ENCODE results near the gene NFKBIB.
"Not testable (repeated sequence)": the region's sequence is repeated elsewhere in the genome, so short reads cannot be mapped to it uniquely, and the experiment has no call there.

Gene NFKBIB, protein sequence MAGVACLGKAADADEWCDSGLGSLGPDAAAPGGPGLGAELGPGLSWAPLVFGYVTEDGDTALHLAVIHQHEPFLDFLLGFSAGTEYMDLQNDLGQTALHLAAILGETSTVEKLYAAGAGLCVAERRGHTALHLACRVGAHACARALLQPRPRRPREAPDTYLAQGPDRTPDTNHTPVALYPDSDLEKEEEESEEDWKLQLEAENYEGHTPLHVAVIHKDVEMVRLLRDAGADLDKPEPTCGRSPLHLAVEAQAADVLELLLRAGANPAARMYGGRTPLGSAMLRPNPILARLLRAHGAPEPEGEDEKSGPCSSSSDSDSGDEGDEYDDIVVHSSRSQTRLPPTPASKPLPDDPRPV

DNA sequence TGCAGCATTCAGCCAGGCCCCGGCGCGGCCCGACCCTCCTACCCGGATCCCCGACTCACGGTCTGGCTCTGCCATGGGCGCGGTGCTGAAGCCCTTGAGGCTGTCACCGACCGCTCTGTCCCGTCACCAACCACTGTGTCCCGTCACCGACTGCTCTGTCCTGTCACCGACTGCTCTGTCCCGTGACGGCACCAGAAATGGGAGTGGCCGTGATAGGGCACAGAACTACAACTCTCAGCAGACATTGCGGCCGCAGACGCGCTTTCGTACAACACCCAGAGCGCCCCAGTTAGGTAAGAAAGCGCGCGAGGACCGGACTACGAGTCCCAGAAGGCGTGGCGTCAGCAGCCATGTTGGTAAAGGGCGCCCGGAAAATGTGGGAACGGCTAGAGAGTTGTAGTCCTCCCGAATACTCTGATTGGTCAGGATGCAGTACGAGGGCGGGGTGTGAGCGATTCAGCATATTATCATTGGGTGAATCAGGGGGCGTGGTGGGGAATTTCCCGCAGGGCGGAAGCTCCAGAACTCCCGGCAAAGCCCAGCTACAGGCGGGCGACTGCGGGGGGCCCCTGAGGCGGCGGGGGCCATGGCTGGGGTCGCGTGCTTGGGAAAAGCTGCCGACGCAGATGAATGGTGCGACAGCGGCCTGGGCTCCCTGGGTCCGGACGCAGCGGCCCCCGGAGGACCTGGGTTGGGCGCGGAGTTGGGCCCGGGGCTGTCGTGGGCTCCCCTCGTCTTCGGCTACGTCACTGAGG is at the start of gene NFKBIB, which contains the start of gene SIRT2:
TSS of gene NFKBIB (plus strand) at position 523 of the 755 bp plus-strand sequence. CDS start at position 587, 64 bp downstream.
TSS of gene SIRT2 (minus strand) at position 172 of the 755 bp plus-strand sequence. CDS start at position 75, 97 bp downstream.
- peak; percentile 93 to 99 for DNase-seq (ENCODE audit: low read depth in 1 of 2, low spot score in 1 of 2)

DNA sequence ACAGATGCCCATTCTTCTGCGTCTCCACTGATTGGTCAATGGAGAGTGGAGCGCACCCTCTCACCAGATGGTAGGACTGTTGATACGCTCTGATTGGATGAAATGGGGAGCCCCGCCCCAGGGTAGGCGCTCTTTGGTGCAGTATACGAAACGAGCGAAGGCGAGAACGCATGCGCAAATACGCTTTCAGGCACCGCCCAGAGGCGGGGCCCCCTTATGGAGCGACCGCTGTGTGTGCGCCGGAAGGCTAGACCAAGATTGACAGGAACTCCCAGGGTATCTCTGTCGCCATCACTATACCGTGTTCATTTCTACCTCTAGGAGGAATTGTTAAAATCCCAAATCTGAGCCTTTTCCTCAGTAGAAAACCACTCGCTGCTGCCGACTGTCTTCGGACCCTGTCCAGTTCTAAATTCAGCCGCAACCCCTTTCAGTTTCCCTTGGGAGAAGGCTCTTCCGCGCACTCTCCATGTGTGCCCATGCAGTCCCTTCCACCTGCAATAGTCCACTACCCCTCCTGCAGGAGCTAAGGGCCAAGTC is 49.3 kb upstream of the NFKBIB start:
- DNase-seq (ENCODE audit: low read depth in 1 of 2, low spot score in 1 of 2): no peak

DNA sequence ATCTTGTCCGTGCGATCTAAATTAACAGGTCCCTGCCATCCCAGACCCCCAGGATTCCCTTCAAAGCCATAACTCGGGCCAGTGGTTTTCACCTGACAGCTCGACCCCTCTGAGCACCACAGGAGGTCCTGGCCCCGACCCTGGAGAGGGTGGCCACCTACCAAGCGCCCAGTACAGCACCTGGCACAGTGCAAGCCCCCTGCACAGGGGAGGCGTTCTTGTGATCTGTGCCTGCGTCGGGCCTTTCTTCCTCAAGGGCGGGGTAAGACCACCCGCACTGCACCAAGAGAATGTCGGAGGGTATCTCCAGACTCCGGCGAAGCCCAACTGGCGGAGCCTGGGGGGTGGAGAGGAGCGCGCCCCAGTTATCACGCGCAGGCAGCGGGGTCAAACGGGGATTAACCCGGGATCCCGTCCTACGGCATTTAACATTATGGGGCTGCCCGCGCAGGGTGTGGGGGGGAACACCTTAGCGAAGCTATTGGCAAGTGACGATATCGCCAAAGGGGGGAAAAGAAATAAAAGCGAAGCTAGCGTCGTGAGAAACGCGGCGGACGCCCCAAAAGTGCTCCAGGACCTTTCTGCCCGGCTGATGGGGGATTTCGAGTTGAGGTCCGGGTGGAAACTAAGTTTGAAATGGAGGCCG is 48.7 kb upstream of the NFKBIB start:
- peak in 1 of 2 donors; percentile 30 for DNase-seq (ENCODE audit: low read depth in 1 of 2, low spot score in 1 of 2)

DNA sequence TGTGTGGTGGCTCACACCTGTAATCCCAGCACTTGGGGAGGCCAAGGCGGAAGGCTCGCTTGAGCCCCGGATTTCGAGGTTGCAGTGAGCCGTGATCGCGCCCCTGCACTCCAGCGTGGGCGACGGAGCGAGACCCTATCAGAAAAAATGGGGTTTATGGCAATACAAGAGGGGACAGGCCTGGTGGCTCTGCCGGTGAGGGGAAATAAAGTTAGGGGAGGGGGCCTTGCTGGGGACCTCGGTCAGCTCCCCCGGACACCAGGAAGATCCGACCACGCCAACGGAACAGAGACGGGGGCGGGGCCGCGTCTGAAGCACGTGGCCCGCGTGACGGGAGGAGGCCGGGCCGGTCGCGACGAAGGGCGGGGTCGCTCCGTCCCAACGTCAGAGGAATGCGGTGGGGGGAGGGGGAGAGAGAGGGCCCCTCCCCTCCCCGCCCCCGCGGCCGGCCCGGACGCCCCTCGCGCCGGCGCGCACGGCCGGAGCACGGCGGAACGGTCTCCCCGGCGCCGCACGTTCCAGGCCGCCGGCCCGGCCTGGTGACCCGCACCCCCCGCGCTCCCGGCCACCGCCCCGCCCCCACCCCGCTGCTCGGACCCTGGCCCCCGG is 48.0 kb upstream of the NFKBIB start:
- peak; percentile 76 to 89 for DNase-seq (ENCODE audit: low read depth in 1 of 2, low spot score in 1 of 2)

DNA sequence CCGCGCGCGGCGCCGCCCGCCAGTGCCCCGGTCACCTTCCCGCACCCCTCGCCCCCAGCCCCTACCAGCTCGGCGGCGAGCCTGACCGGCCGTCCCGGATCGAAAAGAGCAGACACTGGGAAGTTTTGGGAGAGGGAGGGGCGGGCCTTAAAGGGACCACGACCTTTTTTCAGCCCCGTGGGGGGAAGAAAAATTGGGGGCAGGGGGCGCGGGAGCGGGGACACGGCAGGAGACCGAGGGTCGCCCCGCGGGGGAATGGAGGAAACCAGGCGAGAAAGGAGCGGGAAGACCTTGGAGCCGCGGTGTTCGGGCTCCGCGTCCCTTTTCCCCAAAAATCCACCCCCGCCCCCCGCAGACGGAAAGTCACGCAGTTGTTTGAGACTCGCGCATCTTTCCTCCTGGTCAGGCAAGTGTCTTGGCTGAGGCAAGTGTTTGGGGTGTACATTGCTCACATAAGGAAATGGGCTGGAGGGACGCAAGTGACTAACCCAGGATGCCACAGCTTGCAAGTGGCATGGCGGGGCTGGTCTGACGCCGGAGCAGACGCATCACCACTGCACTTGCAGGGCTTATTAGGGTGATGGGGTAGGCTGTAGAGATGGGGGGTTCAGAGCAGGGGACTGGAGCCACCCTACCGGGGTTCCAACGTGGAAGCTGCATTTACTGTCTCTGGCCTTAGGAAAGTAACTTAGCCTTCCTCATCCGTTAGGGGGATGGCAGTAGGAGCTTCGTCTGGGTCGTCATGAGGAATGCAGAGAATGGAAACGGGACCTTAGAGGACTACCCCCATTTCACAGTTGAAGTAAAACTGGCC is 47.3 kb upstream of the NFKBIB start:
- peak in 1 of 2 donors; percentile 54 for DNase-seq (ENCODE audit: low read depth in 1 of 2, low spot score in 1 of 2)

DNA sequence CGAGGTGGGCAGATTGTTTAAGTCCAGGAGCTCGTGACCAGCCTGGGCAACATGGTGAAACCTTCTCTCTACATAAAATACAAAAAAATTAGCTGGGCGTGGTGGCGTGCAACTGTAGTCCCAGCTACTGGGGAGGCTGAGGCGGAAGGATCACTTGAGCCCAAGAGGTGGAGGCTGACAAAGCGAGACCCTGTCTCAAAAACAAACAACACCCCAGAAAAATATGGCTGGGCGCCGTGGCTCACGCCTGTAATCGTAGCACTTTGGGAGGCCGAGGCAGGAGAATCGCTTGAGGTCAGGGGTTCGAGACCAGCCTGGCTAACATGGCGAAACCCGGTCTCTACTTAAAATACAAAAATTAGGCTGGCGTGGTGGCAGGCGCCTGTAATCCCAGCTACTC is 46.6 kb upstream of the NFKBIB start:
- DNase-seq (ENCODE audit: low read depth in 1 of 2, low spot score in 1 of 2): no peak

DNA sequence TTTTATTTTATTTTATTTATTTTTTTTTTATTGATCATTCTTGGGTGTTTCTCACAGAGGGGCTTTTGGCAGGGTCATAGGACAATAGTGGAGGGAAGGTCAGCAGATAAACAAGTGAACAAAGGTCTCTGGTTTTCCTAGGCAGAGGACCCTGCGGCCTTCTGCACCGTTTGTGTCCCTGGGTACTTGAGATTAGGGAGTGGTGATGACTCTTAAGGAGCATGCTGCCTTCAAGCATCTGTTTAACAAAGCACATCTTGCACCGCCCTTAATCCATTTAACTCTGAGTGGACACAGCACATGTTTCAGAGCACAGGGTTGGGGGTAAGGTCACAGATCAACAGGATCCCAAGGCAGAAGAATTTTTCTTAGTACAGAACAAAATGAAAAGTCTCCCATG is 44.8 kb upstream of the NFKBIB start:
- not testable (repeated sequence) for DNase-seq (ENCODE audit: low read depth in 1 of 2, low spot score in 1 of 2)

DNA sequence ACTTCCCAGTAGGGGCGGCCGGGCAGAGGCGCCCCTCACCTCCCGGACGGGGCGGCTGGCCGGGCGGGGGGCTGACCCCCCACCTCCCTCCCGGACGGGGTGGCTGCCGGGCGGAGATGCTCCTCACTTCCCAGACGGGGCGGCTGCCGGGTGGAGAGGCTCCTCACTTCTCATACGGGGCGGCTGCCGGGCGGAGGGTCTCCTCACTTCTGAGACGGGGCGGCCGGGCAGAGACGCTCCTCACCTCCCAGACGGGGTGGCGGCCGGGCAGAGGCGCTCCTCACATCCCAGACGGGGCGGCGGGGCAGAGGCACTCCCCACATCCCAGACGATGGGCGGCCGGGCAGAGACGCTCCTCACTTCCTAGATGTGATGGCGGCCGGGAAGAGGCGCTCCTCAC is 44.0 kb upstream of the NFKBIB start:
- DNase-seq (ENCODE audit: low read depth in 1 of 2, low spot score in 1 of 2): not testable (repeated sequence)

DNA sequence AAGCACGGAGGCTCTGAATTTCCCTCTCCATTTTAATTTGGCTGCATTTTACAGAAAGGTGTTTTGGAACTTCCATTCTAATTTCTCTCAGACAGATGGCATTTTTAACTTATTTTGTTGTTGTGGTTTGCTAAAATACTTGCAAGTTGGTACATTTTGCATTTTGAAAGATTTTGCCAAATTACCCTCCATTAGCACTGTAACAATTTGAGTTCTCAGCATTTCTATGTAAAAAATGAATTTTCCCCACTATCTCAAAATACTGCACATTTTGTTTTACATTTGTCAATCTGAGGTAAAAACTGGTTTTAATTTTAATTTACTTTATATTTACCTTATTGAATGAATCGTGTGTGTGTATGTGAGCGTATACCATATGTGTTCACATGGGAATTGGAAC is 43.0 kb upstream of the NFKBIB start:
- DNase-seq (ENCODE audit: low read depth in 1 of 2, low spot score in 1 of 2): no peak

DNA sequence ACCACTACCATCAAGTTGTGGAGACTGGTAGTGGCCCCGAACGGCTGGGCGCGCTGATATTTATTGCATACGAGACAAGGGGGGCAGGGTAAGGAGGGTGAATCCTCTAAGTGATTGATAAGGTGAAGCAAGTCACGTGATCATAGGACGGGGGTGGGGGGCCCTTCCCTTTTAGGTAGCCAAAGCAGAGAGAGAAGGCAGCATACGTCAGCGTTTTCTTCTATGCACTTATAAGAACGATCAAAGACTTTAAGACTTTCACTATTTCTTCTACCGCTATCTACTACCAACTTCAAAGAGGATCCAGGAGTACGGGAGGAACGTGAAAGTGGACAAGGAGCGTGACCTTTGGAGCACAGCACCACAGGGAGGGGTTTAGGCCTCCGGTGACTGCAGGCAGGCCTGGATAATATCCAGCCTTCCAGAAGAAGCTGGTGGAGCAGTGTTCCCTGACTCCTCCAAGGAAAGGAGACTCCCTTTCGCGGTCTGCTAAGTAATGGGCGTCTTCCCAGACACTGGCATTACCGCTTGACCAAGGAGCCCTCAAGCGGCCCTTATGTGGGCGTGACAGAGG is 40.1 kb upstream of the NFKBIB start:
- DNase-seq (ENCODE audit: low read depth in 1 of 2, low spot score in 1 of 2): not testable (repeated sequence)

DNA sequence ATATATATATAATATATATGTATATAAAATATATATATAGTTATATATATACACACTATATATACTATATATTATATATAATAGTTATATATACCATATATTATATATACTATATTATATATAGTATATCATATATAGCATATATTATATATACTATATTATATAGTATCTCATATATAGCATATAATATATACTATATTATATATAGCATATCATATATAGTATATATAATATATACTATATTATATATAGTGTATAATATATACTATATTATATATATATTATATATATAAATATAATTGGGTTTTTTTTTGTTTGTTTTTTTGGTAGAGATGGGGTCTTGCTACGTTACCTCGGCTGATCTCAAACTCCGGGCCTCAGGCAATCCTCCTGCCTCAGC is 38.4 kb upstream of the NFKBIB start:
- DNase-seq (ENCODE audit: low read depth in 1 of 2, low spot score in 1 of 2): no peak

DNA sequence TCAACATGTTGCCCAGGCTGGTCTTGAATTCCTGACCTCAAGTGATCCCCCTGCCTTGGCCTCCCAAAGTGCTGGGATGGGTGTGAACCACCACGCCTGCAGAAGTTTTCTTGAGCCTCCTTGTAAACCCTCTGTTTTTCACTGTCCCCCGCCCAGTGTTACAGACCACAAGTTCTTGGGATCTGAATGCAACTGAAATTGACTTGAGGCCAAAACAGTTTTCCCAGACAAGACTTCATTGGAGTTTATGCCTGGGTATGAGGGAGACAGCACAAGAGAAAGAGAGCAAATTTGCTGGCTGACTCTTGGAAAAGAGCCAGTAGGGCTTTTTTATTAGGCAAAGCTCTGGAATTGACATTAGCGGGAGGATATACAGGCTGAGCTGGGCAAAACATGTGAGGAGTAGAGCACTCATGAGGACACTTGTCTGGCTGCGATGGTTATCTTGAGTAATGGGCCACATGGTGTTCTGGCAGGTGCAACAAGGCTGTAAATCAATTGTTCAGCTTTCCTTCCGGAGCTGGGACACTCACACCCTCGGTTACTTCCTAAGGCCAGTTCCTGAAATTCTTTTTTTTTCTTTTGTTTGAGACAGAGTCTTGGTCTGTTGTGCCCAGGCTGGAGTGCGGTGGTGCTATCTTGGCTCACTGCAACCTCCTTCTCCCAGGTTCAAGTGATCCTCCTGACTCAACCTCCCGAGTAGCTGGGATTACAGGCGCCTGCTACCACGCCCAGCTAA is 37.3 kb upstream of the NFKBIB start:
- no peak for DNase-seq (ENCODE audit: low read depth in 1 of 2, low spot score in 1 of 2)

DNA sequence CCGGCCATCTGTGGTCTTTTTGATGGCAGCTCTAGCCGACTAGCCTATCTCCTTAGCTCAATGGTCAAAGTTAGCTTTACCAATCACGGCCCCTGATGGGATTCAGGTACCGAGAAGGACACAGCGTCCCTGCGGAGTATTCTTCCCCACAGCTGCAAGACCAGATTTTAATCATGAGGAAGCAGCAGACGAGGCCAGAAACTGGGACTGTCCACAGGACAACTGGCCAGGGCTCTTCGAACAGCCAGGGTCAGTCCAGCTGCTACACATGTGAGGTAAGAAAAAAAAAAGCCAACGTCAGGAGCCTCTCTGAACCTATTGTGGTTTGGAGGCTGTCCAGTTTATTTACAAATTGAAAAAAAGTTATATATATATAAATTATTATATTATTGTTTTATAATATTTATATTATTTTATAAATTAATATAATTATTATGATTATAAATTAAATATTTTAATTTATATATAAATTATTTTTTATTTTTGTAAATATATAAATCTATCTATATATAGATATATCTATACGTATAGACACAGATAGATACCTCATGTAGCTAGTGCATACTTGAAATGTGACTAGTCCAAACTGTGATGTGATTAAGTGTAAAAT is 32.5 kb upstream of the NFKBIB start:
- no peak for DNase-seq (ENCODE audit: low read depth in 1 of 2, low spot score in 1 of 2)

DNA sequence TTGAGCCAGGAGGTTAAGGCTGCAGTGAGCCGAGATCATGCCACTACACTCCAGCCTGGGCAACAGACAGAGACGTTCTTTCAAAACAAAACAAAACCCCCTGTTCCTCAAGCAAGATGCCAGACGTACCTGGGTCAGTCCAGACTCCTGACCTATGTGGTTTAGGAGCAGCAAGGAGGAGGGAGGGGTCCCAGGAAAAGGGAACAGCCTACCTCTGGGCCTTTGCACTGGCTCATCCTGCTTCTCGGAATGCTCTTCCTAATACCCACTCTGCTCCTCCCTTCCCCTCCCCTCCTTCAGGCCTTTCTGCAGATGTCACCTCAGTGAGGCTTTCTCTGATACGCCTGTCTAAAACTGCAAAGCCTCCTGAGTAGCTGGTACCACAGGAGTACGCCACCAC is 31.2 kb upstream of the NFKBIB start:
- DNase-seq (ENCODE audit: low read depth in 1 of 2, low spot score in 1 of 2): no peak

DNA sequence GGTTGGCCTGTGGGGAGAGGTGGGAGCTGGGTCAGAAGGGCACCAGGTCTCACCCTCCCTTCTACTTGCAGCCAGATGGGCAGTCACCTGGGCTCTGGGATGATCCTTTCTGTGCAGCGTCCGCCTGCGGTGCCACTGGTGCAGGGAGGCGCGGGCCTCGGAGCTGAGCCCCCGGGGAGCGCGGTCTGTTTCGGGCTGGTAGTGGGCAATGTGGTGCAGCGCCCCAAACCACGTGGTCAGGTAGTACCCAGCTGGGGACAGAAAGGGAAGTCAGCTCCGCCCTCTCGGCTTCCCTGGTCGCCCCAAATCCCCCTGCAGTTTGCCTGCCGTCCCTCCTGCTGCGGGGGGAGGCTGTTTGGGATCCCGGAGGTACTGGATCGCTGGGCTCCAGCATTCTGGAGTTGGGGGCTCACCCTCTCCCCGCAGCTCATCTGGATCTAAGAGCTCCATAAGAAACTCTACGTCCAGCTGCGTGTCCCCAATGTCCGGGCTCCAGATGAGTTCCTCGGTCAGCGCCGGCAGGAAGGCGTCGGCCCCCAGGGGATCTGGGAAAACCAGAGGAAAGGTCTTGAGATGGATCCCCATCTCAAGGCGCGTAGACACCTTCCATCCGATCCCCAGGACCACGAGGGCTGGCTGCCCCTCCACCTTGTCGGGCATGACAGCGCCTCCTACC is 30.5 kb upstream of the NFKBIB start:
- DNase-seq (ENCODE audit: low read depth in 1 of 2, low spot score in 1 of 2): no peak

DNA sequence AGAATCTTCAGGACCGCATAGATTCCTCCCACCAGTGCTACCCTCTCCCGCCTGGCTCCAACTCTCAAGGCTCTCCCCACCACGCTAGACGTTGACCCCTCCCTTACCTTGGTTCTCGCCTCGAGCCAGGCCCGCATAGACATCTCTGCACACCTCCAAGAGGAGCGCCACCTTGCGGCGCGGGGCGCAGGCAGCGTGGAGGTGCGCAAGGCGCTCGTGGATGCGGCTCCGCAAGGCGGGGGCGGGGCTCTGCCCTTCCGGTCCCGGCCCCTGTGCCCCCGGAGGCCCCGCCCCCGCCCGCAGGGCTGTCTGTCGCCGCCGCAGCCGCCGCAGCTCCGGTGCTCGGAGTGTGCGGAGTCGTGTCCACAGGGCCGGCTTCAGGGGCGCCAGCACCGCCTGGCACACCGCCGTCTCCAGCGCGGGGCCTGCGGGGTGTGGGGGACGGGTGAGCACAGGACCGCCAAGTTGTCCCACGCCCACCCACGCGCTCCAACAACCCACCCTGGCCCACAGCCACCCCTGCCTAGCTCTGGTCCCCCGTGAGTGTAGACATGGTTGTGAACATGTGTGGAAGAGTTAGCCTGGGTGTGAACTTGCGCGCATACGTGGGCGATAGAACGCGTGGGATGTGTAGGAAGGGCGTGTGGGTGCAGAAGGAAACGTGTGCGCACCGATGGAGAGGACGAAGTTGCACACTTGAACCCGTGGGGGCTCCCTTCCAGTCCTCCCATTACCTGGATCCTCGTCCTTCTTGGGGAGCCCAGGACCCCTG is 29.7 kb upstream of the NFKBIB start:
- DNase-seq (ENCODE audit: low read depth in 1 of 2, low spot score in 1 of 2): peak; percentile 87 to 88

DNA sequence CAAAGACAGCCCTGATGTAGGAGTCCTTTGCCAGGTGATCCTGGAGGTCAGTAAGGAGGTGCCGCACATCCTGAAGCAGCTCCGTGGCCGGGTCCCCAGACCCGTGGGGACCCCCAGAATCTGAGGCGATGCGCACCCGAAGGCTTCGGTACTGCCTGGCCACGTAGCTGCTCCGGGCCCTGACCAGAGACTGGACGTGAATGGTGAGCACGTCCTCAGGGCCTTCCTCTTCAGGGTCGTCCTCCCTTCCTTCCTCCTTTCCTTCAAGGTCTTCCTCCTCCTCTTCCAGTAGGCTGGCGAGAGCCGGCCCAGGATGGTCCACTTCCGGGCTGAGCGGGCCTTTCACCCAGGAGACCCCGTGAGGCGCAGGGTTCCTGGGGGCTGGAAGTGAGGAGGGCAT is 29.2 kb upstream of the NFKBIB start:
- no peak for DNase-seq (ENCODE audit: low read depth in 1 of 2, low spot score in 1 of 2)

All from activated CD4-positive, alpha-beta T cell treated with anti-CD3 and anti-CD28 coated beads, Interleukin-2, amount 50 U/mL, for 24 hours (primary cell).